Neuronal stem cell (in vitro differentiated cells): ENCODE data around the gene TAS2R1.

Experiments
- DNase-seq: peaks from one replicate; pipeline ENCODE4 v3.0.0-alpha.2; 2013; ENCODE audit warnings: low spot score
- H2AFZ ChIP-seq: one replicate; pipeline ENCODE4 v1.6.1; 2013; ENCODE audit warnings: mild to moderate bottlenecking, low read length, inconsistent platforms
- H2AK5ac ChIP-seq: 2 replicates; pipeline ENCODE4 v1.6.1; 2013; ENCODE audit warnings: low read depth, mild to moderate bottlenecking, inconsistent platforms, low read length, moderate library complexity, mixed read lengths
- H2BK120ac ChIP-seq: 2 replicates; pipeline ENCODE4 v1.6.1; 2013; ENCODE audit warnings: low read depth, mild to moderate bottlenecking, inconsistent platforms, low read length, moderate library complexity, mixed read lengths
- H2BK12ac ChIP-seq: one replicate; pipeline ENCODE4 v1.6.1; 2013; ENCODE audit warnings: low read length, inconsistent platforms
- H2BK15ac ChIP-seq: 2 replicates; pipeline ENCODE4 v1.6.1; 2013; ENCODE audit warnings: mild to moderate bottlenecking, low read length, inconsistent platforms, mixed read lengths
- H2BK5ac ChIP-seq: one replicate; pipeline ENCODE4 v1.6.1; 2013; ENCODE audit warnings: inconsistent platforms, mild to moderate bottlenecking, low read length, moderate library complexity
- H3K14ac ChIP-seq: one replicate; pipeline ENCODE4 v1.6.1; 2013; ENCODE audit warnings: low read length, inconsistent platforms
- H3K18ac ChIP-seq: 2 replicates; pipeline ENCODE4 v1.6.1; 2013; ENCODE audit warnings: low read length, inconsistent platforms
- H3K23ac ChIP-seq: 2 replicates; pipeline ENCODE4 v1.6.1; 2013; ENCODE audit warnings: low read depth, mild to moderate bottlenecking, mixed read lengths, low read length, inconsistent platforms; ENCODE audit not compliant: poor library complexity
- H3K27ac ChIP-seq: replicated peaks from 3 replicates; pipeline ENCODE4 v1.5.1; 2013; ENCODE audit warnings: low read length, inconsistent platforms
- H3K27me3 ChIP-seq, 3 experiments: 2 replicates each; pipeline ENCODE4 v1.6.1; 2013; ENCODE audit warnings: low read length in 3 of 3, mild to moderate bottlenecking in 2 of 3, inconsistent platforms in 1 of 3, low read depth in 1 of 3, mixed read lengths in 1 of 3, moderate library complexity in 1 of 3; ENCODE audit not compliant: control insufficient read depth in 3 of 3, insufficient read depth in 3 of 3
- H3K36me3 ChIP-seq, 2 donors: replicated peaks in 1 of 2; 2 replicates each; pipeline ENCODE4 v1.6.1; 2013; ENCODE audit warnings: low read length in 2 of 2; ENCODE audit not compliant: control insufficient read depth in 2 of 2, insufficient read depth in 2 of 2
- H3K4ac ChIP-seq: 2 replicates; pipeline ENCODE4 v1.6.1; 2013; ENCODE audit warnings: inconsistent platforms, mild to moderate bottlenecking, low read length, moderate library complexity
- H3K4me1 ChIP-seq, 2 donors: 1 replicate in 1 of 2; 2 replicates in 1 of 2; pipeline ENCODE4 v1.6.1; 2013; ENCODE audit warnings: low read length in 2 of 2, low read depth in 1 of 2; ENCODE audit not compliant: control insufficient read depth in 2 of 2, insufficient read depth in 1 of 2
- H3K4me2 ChIP-seq: one replicate; pipeline ENCODE4 v1.6.1; 2013; ENCODE audit warnings: mild to moderate bottlenecking, low read length, inconsistent platforms; ENCODE audit not compliant: insufficient read depth, poor library complexity, severe bottlenecking
- H3K4me3 ChIP-seq, 2 donors: 2 replicates each; pipeline ENCODE4 v1.5.1; 2013; ENCODE audit warnings: low read length in 2 of 2, mild to moderate bottlenecking in 2 of 2, inconsistent platforms in 1 of 2, moderate library complexity in 1 of 2
- H3K79me1 ChIP-seq: one replicate; pipeline ENCODE4 v1.6.1; 2013; ENCODE audit warnings: low read depth, mild to moderate bottlenecking, inconsistent platforms, low read length, moderate library complexity
- H3K9ac ChIP-seq: one replicate; pipeline ENCODE4 v1.6.1; 2013; ENCODE audit warnings: mild to moderate bottlenecking, low read depth, low read length, inconsistent platforms; ENCODE audit not compliant: poor library complexity
- H3K9me3 ChIP-seq, 2 donors: replicated peaks in 1 of 2; 2 replicates each; pipeline versions ENCODE3 to v1.6.1; 2013; ENCODE audit warnings: low read length in 2 of 2, mild to moderate bottlenecking in 2 of 2, inconsistent platforms in 1 of 2, low read depth in 1 of 2, mixed read lengths in 1 of 2, moderate library complexity in 1 of 2; ENCODE audit not compliant: control insufficient read depth in 2 of 2, insufficient read depth in 1 of 2
- H4K8ac ChIP-seq: one replicate; pipeline ENCODE4 v1.6.1; 2013; ENCODE audit warnings: low read depth, mild to moderate bottlenecking, inconsistent platforms, low read length, moderate library complexity
- H4K91ac ChIP-seq: one replicate; pipeline ENCODE4 v1.6.1; 2013; ENCODE audit warnings: low read length, low read depth, mild to moderate bottlenecking, inconsistent platforms; ENCODE audit not compliant: poor library complexity
- WGBS, 2 donors: extraction: QIAGEN DNeasy Blood & Tissue Kit; methylation state at CpG; one replicate each; pipeline ENCODE4 v1.1.7; 2013; ENCODE audit warnings: missing lambda C conversion rate in 2 of 2, mixed read lengths in 1 of 2; ENCODE audit not compliant: insufficient read length in 2 of 2, insufficient replicate concordance in 1 of 2; ENCODE audit errors: extremely low coverage in 2 of 2; 5-methylcytosine and 5-hydroxymethylcytosine counted together

The TAS2R1 gene

DNA sequence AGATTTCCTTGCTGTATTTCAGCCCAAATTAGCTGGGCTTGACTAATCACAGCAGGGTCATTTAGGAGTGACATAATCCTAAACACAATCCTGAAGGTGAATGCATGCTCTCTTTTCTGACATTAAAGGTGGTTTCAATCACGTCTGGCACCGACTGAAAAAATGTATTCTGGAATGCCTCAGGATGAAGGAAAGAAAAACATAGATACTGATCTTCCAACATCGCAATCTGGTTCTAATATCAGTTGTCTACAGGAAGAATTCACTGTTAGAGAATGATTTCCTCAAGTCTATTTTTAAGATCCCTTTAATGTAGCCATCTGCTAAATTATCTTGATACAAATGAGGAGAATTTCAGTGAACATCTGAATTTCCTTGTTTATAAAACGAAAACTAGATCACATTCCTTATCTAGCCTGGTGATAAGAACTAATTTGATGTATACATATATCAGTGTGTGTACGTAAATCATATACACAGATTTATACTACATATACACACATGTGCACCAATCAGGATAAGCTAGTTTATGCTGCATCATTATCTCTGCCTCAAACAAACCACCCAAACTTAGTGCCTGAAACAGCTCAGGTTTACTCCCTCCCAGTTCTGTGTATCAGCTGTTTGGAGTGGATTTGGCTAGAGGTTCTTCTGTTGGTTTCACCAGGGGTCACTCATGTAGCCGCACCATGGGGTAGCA, 31.3 kb upstream of the TAS2R1 start:
- Histone ChIP-seq H2BK120ac (no peak overlapping the region), H3K4me2 (no peak overlapping the region), H3K9ac (no peak overlapping the region), H4K91ac (no peak overlapping the region), H3K36me3 (no peaks in the 10 kb centered on the region), H3K9me3 (peaks cover 0 to 1% of the 10 kb centered on the region in 2 donors), H2AFZ (no peak overlapping the region), H3K14ac (no peak overlapping the region), H3K23ac (no peak overlapping the region), H2BK15ac (no peak overlapping the region), H3K4me3 (no peak overlapping the region), H3K4ac (no peak overlapping the region), H3K27me3 (peaks cover 0 to 3% (median 0%) of the 10 kb centered on the region in 3 experiments), H3K18ac (no peak overlapping the region), H3K4me1 (no peaks in the 10 kb centered on the region), H2AK5ac (no peak overlapping the region), H2BK12ac (no peak overlapping the region), H4K8ac (no peak overlapping the region), H3K79me1 (no peaks in the 10 kb centered on the region), H3K27ac (no peak overlapping the region), H2BK5ac (no peak overlapping the region)
- WGBS, 2 donors: no CpG with 5 or more reads among the region's 6 CpGs
- no peak for DNase-seq

DNA sequence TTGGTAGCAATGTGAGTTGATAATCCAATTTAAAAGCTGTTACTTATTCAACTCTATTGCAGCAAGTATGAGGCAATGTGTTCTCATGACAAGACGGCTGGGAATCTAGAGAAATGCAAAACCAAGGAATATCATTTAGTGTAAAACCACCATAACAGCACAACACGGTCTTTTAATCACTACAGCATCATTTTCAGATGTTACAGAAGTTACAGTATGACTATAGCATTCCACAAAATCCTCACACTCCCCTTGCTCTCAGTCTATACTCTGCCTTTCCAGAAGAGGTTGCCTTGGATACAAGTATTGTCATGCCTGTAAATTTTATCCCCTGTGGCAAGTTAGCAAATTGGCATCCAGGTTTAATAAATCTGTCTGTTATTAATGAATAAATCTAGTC, 28.6 kb upstream of the TAS2R1 start:
- no peak overlapping the region for H2BK120ac ChIP-seq
- H3K4me2 ChIP-seq: no peak overlapping the region
- no peak overlapping the region for H3K27ac ChIP-seq
- no peak overlapping the region for H2BK5ac ChIP-seq
- H2BK15ac ChIP-seq: no peak overlapping the region
- no peak overlapping the region for H3K4me3 ChIP-seq
- no peak overlapping the region for H3K9ac ChIP-seq
- no peak overlapping the region for H3K23ac ChIP-seq
- H3K27me3 ChIP-seq: no peaks in the 10 kb centered on the region
- H3K9me3 ChIP-seq: peaks cover 0 to 1% of the 10 kb centered on the region in 2 donors
- no peak overlapping the region for H3K4ac ChIP-seq
- H3K14ac ChIP-seq: no peak overlapping the region
- no peak overlapping the region for H4K8ac ChIP-seq
- no peak overlapping the region for H2BK12ac ChIP-seq
- H3K79me1 ChIP-seq: no peaks in the 10 kb centered on the region
- H3K18ac ChIP-seq: no peak overlapping the region
- no peak overlapping the region for H2AK5ac ChIP-seq
- H4K91ac ChIP-seq: no peak overlapping the region
- DNase-seq: no peak
- H3K36me3 ChIP-seq: no peaks in the 10 kb centered on the region
- H3K4me1 ChIP-seq: no peaks in the 10 kb centered on the region
- no CpG with 5 or more reads among the region's 2 CpGs for WGBS, 2 donors
- H2AFZ ChIP-seq: no peak overlapping the region

DNA sequence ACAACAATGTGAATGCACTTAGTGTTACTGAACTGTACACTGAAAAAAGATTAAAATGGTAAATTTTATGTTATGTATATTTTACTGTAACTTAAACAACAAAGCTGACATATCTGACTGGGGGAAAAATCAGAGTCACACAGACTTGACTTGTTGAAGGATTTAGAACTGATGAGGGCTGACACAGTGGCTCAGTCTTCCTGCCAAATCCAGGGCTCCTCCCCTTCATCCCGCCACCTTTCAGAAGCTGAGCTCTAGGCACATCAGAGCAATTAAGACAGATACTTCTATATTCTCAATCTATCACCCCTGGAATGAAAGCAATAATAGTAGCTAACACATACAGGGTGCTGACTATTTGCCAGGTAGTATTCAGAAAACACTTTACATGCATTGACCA, 27.7 kb upstream of the TAS2R1 start:
- Histone ChIP-seq H3K79me1 (no peaks in the 10 kb centered on the region), H2BK12ac (no peak overlapping the region), H3K4me3 (no peak overlapping the region), H2BK120ac (no peak overlapping the region), H4K91ac (no peak overlapping the region), H3K23ac (no peak overlapping the region), H2BK5ac (no peak overlapping the region), H3K4me1 (no peaks in the 10 kb centered on the region), H3K9me3 (peaks cover 0 to 1% of the 10 kb centered on the region in 2 donors), H2AFZ (no peak overlapping the region), H3K4me2 (no peak overlapping the region), H4K8ac (no peak overlapping the region), H3K14ac (no peak overlapping the region), H2AK5ac (no peak overlapping the region), H3K9ac (no peak overlapping the region), H2BK15ac (no peak overlapping the region), H3K27me3 (no peaks in the 10 kb centered on the region), H3K18ac (no peak overlapping the region), H3K27ac (no peak overlapping the region), H3K4ac (no peak overlapping the region), H3K36me3 (no peaks in the 10 kb centered on the region)
- no CpG with 5 or more reads among the region's 1 CpG for WGBS, 2 donors
- DNase-seq: no peak

DNA sequence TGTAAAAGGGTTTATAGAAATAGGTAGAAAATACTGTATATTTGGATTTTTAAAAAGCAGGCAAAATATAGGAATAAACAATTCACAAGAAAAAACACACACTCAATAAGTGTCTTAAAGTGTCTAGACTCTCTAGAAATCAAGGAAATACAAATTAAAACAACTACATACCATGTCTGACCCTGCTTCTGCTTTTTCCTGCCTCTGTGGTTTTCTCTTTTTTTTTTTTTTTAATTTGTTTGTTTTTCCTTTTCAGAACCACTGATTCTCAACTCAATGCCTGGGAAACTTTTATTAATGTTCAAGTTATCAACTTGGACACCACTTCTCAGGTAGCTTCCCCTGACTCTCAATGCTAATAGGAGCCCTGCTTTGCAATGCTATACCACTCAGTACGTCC, 25.5 kb upstream of the TAS2R1 start:
- Histone ChIP-seq H4K8ac (no peak overlapping the region), H2AK5ac (no peak overlapping the region), H3K4me3 (no peak overlapping the region), H3K4me1 (no peaks in the 10 kb centered on the region), H3K4me2 (no peak overlapping the region), H3K23ac (no peak overlapping the region), H3K9ac (no peak overlapping the region), H4K91ac (no peak overlapping the region), H3K9me3 (no peaks in the 10 kb centered on the region), H2BK5ac (no peak overlapping the region), H3K27ac (no peak overlapping the region), H3K27me3 (no peaks in the 10 kb centered on the region), H2AFZ (no peak overlapping the region), H3K18ac (no peak overlapping the region), H2BK15ac (no peak overlapping the region), H3K4ac (no peak overlapping the region), H3K14ac (no peak overlapping the region), H2BK12ac (no peak overlapping the region), H3K36me3 (no peaks in the 10 kb centered on the region), H3K79me1 (no peaks in the 10 kb centered on the region), H2BK120ac (no peak overlapping the region)
- WGBS, 2 donors: no CpG with 5 or more reads among the region's 1 CpG
- no peak for DNase-seq
